ENCODE results near the gene SHCBP1L. TPM values are rescaled to one million over a fixed set of nuclear protein-coding genes. Genes with fewer than 3 reads are reported as not detected.

SHCBP1L gene
- total and polyA plus RNA-seq, 9 of the 15 experiments (the other 6 are each of a cell fraction or from before 2014, with no cell fraction given), result not detected

DNA sequence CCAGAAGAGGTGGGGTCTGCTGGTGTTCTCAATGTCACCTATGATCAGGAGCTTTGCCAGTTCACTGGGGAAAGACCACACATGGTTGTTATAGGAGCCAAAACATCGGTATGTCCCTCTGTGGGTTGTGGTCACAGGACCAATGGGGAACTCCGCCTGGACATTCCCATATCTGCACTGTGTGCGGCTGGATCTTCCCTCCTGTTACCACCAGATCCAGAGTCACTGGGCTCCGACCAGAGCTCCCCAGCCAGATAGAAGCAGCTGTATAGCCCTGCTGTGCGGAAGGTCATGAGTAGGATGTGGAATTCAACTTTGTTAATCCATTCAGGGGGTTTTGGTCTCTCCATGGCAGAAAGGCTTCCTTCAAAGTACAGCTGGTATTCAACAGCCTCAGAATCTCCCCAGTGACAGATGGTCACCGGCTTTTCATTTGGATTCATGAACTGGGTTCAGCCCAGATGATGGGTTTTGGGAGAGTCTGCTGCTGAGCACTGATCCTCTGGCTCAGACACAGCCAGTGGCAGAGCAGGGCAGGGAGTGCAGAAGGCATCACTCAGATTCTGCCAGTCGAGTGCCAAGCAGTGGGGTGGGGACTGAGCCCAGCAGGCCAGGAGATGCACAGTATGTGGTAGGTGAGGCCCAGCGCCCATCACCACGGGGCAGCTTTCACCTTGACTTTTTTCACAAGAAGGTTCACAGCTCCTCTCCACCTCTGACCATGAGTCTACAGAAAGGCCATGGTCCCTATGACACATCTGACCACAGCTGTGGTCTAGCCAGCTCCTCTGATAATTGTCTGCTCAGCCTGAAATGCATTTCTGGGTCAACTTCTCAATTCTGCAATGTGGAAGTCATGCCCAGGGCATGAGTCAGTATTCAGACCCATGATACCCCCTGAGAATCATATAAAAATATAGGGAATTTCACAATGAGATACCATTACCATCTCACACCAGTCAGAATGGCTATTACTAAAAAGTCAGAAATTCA is 2.9 kb upstream of the SHCBP1L start (continued):
- no peak for TF ChIP-seq RFX5 (IDR thresholded peaks at IDR 0.05; ENCODE audit: low read depth, low read length)
- TF ChIP-seq, protein P1, sequence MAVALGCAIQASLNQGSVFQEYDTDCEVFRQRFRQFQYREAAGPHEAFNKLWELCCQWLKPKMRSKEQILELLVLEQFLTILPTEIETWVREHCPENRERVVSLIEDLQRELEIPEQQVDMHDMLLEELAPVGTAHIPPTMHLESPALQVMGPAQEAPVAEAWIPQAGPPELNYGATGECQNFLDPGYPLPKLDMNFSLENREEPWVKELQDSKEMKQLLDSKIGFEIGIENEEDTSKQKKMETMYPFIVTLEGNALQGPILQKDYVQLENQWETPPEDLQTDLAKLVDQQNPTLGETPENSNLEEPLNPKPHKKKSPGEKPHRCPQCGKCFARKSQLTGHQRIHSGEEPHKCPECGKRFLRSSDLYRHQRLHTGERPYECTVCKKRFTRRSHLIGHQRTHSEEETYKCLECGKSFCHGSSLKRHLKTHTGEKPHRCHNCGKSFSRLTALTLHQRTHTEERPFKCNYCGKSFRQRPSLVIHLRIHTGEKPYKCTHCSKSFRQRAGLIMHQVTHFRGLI (CRISPR knock-in tag; IDR thresholded peaks at IDR 0.05), result no peak

DNA sequence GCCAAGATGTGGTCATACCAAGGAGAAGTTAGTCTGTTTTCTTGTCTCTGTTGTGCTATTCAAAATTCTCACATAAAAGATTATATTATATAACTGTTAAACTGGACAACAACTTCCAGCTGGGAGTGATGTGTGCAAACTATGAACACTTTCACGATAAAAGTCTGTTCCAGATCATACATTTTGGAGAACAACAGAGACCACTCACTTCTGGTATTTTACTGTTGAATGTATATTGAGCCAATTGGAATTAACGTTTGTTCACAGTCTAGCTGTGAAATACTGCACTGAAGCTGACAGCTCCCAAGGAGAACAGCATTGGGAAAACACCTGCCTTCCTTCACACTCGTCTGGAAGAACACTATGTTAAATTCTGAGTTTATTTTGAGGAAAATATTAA is 860 bp upstream of the SHCBP1L start:
- POLR2A ChIA-PET, result interaction anchor here (0.6 to 1.5 kb wide), 2 partner anchors 13 to 49 kb away, joined by 3 to 4 read pairs; no protein-coding TSS in a partner anchor
- FAIRE-seq (no peak), ATAC-seq (no peak), DNase-seq (ENCODE audit: extremely low read depth in 1 of 4, low spot score in 3 of 4) (no peak)
- intact Hi-C loops (cut with micrococcal nuclease), result no loop called here
- H3K4me1 ChIP-seq (replicated peaks in 1 of 2; ENCODE audit: control insufficient read depth in 2 of 2, insufficient read depth in 2 of 2, low read length in 2 of 2), result peaks cover 0 to 9% of the 10 kb centered on the region in 2 experiments; a peak in 1 of 5 replicates
- no peak overlapping the region for H2AFZ ChIP-seq (ENCODE audit: low read depth, low read length)
- H3K9ac ChIP-seq (ENCODE audit: insufficient read depth in 1 of 2, low read depth in 2 of 2, low read length in 2 of 2), result no peak overlapping the region
- H3K36me3 ChIP-seq (ENCODE audit: control insufficient read depth, insufficient read depth, low read length), result no peaks in the 10 kb centered on the region
- in situ Hi-C loops (cut with MboI), result loop anchor here (25.0 kb wide), 2 partner anchors 283 to 658 kb away; no protein-coding TSS in a partner anchor
- no TSS peak for BruUV-seq (replicated peaks)
- CTCF ChIA-PET (ENCODE audit: low intra/inter-chr PET ratio), result no interaction called here
- no peaks in the 10 kb centered on the region for H3K9me1 ChIP-seq (ENCODE audit: control insufficient read depth, insufficient read depth, low read length)
- 3% methylated on average over 3 of the region's 3 CpGs for WGBS (ENCODE audit: insufficient coverage, low coverage, missing lambda C conversion rate)
- TF ChIP-seq ZNF184 (CRISPR knock-in tag; IDR thresholded peaks at IDR 0.05) (no peak), ESRRA (IDR thresholded peaks at IDR 0.05; ENCODE audit: borderline replicate concordance, low read depth) (no peak), NCOA2 (IDR thresholded peaks at IDR 0.05; ENCODE audit: partially characterized antibody in 2 of 2) (no peak), NFRKB (IDR thresholded peaks at IDR 0.05; ENCODE audit: low read depth) (no peak), HDGF (IDR thresholded peaks at IDR 0.05) (no peak), ZNF668 (CRISPR knock-in tag; IDR thresholded peaks at IDR 0.05) (no peak), GATAD2A (IDR thresholded peaks at IDR 0.05) (no peak), FOXA3 (CRISPR knock-in tag; conservative IDR thresholded peaks at IDR 0.05 in 1 of 2, IDR thresholded peaks at IDR 0.05 in 1 of 2) (no peak), NEUROD1 (IDR thresholded peaks at IDR 0.05; ENCODE audit: borderline replicate concordance, low read depth, low read length, partially characterized antibody) (no peak)
- TF ChIP-seq, protein P2, sequence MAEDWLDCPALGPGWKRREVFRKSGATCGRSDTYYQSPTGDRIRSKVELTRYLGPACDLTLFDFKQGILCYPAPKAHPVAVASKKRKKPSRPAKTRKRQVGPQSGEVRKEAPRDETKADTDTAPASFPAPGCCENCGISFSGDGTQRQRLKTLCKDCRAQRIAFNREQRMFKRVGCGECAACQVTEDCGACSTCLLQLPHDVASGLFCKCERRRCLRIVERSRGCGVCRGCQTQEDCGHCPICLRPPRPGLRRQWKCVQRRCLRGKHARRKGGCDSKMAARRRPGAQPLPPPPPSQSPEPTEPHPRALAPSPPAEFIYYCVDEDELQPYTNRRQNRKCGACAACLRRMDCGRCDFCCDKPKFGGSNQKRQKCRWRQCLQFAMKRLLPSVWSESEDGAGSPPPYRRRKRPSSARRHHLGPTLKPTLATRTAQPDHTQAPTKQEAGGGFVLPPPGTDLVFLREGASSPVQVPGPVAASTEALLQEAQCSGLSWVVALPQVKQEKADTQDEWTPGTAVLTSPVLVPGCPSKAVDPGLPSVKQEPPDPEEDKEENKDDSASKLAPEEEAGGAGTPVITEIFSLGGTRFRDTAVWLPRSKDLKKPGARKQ (CRISPR knock-in tag; IDR thresholded peaks at IDR 0.05), result no peak
- H3K9me3 ChIP-seq (replicated peaks; ENCODE audit: control insufficient read depth, insufficient read depth, low read depth, low read length), result no peaks in the 10 kb centered on the region
- no peak overlapping the region for H3K4me2 ChIP-seq (ENCODE audit: insufficient read depth, low read length)
- no peak overlapping the region for H3K4me3 ChIP-seq
- no peak overlapping the region for H3K27ac ChIP-seq (ENCODE audit: extremely low read depth, low read depth, low read length)
- H4K20me1 ChIP-seq (replicated peaks; ENCODE audit: control insufficient read depth, insufficient read depth, low read length), result no peaks in the 10 kb centered on the region
- H3K79me2 ChIP-seq (ENCODE audit: control insufficient read depth, insufficient read depth, low read length), result no peaks in the 10 kb centered on the region
- peaks cover 14 to 36% of the 10 kb centered on the region in 2 experiments for H3K27me3 ChIP-seq (ENCODE audit: control insufficient read depth in 2 of 2, insufficient read depth in 2 of 2, low read length in 2 of 2)

Measured in K562 (cell line).